GM18861 (cell line): ENCODE data around the gene TMEM167B.
"Not testable (repeated sequence)": the region's sequence is repeated elsewhere in the genome, so short reads cannot be mapped to it uniquely, and the experiment has no call there.

Experiments
- ATAC-seq: cut with Tn5 transposase; IDR thresholded peaks from one replicate; pipeline ENCODE4 v1.9.1; 2021; ENCODE audit not compliant: unreplicated experiment

Gene TMEM167B

DNA sequence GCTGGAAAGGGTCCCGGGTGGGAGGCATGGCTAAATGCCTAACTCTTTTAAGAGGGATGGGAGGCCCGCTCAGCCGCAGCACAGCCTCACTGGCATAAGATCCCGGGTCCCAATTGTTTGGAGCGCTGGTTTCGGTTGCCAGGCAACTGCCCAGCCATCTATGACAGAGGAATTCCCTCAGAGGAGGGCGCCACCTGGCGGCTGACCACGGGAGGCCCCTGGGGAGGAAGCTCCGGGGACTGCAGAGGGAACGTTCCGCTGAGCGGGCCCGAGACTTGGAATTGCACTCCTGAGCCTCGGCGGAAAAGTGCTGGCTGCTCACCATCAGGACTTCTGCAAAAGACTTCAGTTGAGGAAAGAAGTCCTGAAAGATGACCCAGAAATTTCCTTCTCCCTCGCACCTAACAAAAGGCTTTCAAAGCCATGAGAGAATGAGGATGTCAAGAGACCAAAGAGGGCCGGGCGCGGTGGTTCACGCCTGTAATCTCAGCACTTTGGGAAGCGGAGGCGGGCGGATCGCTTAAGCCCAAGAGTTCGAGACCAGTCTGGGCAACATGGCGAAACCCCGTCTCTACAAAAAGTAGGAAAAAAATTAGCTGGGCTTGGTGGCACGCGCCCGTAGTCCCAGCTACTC lies 22.2 kb downstream of the TMEM167B start:
- ATAC-seq = peak; percentile 56

DNA sequence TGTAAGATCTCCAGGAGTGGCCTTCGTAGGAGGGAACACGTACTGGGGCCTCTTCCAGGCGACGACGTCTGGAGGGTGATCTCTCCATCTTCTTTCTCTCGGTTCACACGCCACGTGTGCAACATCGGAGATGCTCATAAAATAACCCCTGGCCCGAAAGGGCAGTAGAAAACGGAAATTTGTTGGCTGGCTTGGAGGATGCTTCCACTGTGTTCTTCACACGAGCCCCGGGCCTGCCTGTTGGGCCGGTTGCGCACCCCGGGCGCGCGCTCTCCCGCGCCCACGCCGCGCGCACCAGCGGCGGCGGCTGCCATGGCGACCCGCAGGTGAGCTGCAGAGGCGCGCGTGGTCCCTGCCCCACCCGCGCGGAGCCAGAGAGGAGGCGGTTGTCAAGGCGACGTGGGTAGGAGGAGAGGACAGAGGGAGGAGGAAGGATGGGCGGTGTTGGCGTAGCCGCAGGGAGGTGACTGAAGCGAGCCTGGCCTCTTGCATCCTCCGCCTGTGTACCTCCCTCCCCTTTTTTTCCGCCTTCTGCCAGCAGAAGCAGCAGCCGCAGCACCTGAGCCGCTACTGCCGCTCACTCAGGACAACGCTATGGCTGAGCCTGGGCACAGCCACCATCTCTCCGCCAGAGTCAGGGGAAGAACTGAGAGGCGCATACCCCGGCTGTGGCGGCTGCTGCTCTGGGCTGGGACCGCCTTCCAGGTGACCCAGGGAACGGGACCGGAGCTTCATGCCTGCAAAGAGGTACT lies 23.2 kb downstream of the TMEM167B start, which contains the start of gene ELAPOR1:
Gene ELAPOR1 (plus strand): TSS at position 526 of the 752 bp plus-strand sequence. CDS start 69 bp downstream, at position 595.
- peak; percentile 53 for ATAC-seq

DNA sequence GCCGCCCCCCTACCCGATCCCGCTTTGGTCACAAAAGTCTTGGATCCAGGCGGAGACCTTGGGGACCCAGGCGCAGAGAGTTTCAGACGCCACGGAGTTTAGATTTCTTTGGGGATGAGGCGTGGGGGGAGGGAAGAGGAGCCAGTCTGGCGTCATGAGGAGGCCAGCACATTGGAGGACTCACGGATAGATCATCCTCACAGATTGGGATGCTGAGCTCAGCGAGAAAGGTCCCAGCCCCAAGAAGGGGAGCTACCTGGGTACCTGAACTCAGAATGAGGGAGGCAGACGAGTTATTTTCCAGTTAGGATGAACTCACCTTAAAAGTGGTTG lies 23.7 kb downstream of the TMEM167B start:
- ATAC-seq = no peak

DNA sequence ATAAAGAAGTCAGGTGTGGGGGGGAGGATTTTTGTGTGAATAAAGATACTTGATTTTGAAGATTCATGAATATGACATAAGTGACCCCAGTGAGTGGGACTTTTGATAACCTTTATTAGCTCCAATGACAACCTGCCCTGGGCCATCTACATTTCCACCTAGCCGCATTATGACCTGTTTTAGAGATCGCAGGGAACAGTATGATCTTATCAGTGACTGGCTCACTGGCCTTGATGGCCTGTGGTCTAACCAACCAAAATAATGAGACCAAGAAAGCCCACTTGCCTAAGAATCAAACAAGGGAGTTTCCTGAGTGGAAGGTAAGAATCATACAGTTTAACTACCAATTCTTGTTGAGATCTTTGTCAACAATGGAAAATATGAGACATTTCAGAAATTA lies 25.1 kb downstream of the TMEM167B start:
- ATAC-seq = no peak

GRCh38 chr1:109116286-109116685 lies 25.7 kb downstream of the TMEM167B start:
- ATAC-seq = no peak

- no peak for ATAC-seq
Observed at GRCh38 chr1:109118089-109118488, 27.5 kb downstream of the TMEM167B start.

- no peak for ATAC-seq
Observed at GRCh38 chr1:109120356-109120755, 29.8 kb downstream of the TMEM167B start.

DNA sequence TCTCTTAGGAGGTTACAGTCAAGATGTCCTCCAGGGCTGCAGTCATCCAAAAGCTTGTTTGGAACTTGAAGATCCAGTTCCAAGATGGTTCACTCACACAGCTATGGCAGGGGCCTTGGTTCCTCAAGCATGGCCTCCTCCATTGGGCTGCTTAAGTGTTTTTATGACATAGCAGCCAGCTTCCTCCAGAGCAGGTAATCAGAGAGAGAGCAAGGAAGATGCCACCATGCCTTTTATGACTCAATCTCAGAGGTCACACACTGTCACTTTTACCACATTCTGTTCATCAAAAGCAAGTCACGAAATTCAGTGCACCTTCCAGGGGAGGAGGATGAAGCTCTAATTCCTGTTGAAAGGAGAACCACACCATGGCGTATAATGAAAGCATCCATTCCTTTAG lies 40.5 kb downstream of the TMEM167B start:
- ATAC-seq = no peak

DNA sequence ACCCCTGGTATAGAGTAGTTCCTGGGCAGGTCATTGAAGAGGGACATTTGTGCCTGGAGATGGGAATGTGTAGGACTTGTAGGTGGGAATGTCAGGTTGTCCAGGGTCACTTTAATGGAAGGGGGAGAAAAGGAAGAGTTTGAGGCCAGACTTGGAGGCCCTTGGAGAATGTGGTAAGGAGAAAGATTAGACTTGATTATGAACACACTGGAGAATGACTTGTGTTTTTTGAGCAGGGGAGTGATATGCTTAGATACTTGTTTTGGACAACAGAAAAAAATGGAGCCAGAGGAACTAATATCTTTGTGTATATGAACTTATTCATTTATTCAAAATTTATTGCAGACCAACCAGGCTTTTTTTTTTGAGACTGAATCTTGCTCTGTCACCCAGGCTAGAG lies 41.2 kb downstream of the TMEM167B start:
- ATAC-seq = no peak

DNA sequence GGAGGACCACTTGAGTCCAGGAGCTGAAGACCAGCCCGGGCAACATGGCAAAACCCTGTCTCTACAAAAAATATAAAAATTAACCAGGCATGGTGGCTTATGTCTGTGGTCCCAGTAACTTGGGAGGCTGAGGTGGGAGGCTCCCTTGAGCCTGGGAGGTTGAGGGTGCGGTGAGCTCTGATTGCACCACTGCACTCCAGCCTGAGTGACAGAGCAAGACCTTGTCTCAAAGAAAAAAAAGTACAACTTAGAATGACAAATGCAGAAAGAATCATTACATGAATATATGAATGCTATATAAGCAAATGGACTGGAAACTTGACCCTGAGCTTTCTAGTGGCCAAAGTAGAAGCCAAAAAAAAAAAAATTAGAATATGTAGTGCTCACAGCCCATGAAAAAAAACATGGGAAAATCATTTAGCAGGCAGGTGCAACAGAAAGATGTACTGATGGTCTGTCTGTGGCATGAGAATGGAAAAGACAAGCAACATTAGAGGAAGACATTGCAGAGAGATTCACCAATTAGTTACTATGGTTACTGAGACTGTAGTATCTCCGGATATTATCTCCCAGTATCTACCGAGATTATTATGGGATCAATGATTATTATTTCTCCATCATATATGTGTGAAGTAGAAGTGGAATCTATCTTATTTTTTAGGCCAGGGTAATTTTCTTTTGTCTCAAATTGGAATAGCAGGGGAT lies 42.6 kb downstream of the TMEM167B start:
- ATAC-seq = no peak

- ATAC-seq = peak; percentile 41
Observed at GRCh38 chr1:109133815-109134214, 43.3 kb downstream of the TMEM167B start.

GRCh38 chr1:109134423-109134822 lies 43.9 kb downstream of the TMEM167B start:
- ATAC-seq = peak; percentile 58

DNA sequence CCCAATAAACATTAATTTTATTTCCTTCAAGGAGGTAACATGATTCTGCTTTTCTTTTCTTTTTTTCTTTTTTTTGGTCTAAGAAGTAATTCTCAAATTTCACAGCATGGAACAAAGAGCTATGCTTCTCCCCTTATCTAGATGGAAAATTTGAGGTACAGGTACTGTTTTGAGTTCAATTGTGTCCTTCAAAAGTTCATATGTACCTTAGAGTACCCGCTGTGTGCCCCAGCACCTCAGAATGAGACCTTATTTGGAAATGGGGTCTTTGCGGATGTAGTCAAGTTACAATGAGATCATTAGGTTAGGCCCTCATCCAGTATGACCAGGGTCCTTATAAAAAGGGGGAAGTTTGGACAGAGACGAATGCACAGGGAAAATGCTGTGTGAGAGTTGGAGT lies 45.4 kb downstream of the TMEM167B start:
- no peak for ATAC-seq

GRCh38 chr1:109136766-109137165 lies 46.2 kb downstream of the TMEM167B start:
- ATAC-seq = no peak

- ATAC-seq = no peak
Observed at GRCh38 chr1:109137958-109138357, 47.4 kb downstream of the TMEM167B start.

- ATAC-seq = no peak
Observed at GRCh38 chr1:109138358-109138757, 47.8 kb downstream of the TMEM167B start.

- no peak for ATAC-seq
Observed at GRCh38 chr1:109140392-109140791, 49.8 kb downstream of the TMEM167B start.

DNA sequence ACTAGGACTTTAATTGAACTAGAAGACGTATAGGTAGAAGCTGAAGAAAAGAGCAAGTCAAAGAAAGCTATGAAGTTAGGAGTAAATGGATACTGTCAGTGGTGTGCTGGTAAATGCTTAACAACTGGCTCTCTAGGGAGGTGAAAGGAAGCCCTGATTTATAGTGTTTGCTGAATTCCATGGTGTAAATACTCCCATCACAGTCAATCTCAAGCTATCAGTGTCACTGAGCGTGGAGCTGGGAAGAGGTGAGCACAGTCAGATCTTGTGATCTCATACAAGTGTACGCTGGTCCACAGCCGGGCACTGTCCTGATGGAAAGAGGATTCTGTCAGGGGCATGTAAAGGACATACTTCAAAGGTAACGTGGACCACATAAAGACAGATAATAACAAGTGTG lies 51.7 kb downstream of the TMEM167B start:
- no peak for ATAC-seq

GRCh38 chr1:109142725-109143124 lies 52.2 kb downstream of the TMEM167B start:
- not testable (repeated sequence) for ATAC-seq
